Measurements from ENCODE around the gene EIF4G3. TPM values are rescaled to one million over a fixed set of nuclear protein-coding genes. Genes with fewer than 3 reads are reported as not detected.

Gene EIF4G3
- total RNA-seq, 1 experiment from 2014 or later = 72.0 TPM

DNA sequence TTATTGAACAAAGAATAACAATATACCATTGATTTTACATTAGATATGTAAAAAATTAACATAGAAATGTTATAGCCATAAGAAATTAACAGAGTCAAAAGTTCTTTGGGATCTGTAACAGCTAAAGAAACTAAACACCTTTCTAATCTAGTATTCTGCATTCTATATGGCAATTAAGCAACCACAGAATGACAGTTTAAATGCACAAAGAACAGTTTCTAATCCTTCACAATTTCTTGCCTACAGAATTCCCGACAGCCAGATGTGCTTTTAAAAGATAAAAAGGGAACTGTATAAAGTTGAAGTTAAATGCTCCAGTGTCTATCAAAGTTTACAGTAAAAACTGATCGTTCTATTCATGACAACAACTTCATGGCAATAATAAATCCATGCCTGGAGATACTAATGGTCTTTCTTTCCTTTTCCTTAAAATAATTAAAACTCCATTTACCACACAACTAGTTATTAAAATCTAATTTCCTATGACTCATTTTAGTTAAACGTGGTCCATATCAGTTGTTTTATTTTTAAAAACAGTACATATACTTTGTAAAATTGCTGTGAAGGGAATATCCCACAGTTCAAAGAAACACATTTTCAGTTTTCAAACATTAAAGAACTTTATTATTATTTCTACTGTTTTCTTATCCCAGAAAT lies 110.2 kb downstream of the EIF4G3 start:
- Histone ChIP-seq H2BK12ac (ENCODE audit: insufficient read length, low read depth, low read length) (no peak overlapping the region), H3K79me2 (ENCODE audit: insufficient read depth, low read length) (no peaks in the 10 kb centered on the region), H3K14ac (ENCODE audit: insufficient read depth, low read length) (no peak overlapping the region), H3K9me3 (ENCODE audit: control insufficient read depth, low read depth, low read length) (no peaks in the 10 kb centered on the region), H2BK20ac (ENCODE audit: low read depth, low read length, poor library complexity, severe bottlenecking) (no peak overlapping the region), H3K4me2 (ENCODE audit: insufficient read depth, insufficient read length, low read length) (no peak overlapping the region), H3K18ac (ENCODE audit: insufficient read length, low read depth, low read length) (no peak overlapping the region), H2AFZ (ENCODE audit: low read length) (no peak overlapping the region), H3K9ac (ENCODE audit: extremely low read depth, insufficient read length, low read length) (no peak overlapping the region), H3K27me3 (ENCODE audit: insufficient read depth, low read length) (no peaks in the 10 kb centered on the region), H2BK120ac (ENCODE audit: low read depth, low read length, poor library complexity, severe bottlenecking) (no peak overlapping the region), H3T11ph (ENCODE audit: low read length) (no peak overlapping the region), H3K23me2 (ENCODE audit: insufficient read length, low read depth, low read length, poor library complexity, severe bottlenecking) (no peaks in the 10 kb centered on the region), H3K27ac (ENCODE audit: insufficient read length, low read depth, low read length) (no peak overlapping the region), H3K4ac (ENCODE audit: low read depth, low read length) (no peak overlapping the region), H4K5ac (ENCODE audit: insufficient read length, low read depth, low read length) (no peak overlapping the region), H3K56ac (ENCODE audit: insufficient read length, low read depth, low read length) (no peak overlapping the region), H3K79me1 (ENCODE audit: insufficient read depth, low read depth, low read length, poor library complexity, severe bottlenecking) (no peaks in the 10 kb centered on the region), H4K20me1 (ENCODE audit: control insufficient read depth, insufficient read depth, insufficient read length) (no peaks in the 10 kb centered on the region), H3K23ac (ENCODE audit: insufficient read length, low read depth, low read length) (no peak overlapping the region), H3K4me1 (ENCODE audit: insufficient read depth, low read length) (no peaks in the 10 kb centered on the region), H2AK5ac (ENCODE audit: insufficient read length, low read length) (no peak overlapping the region), H4K8ac (replicated peaks; ENCODE audit: insufficient read length, low read depth, low read length) (no peak overlapping the region), H2BK5ac (ENCODE audit: insufficient read length, low read length) (no peak overlapping the region), H2BK15ac (ENCODE audit: low read depth, low read length) (no peak overlapping the region), H4K91ac (ENCODE audit: insufficient read length, low read depth, low read length) (no peak overlapping the region)
- peaks cover 0 to 3% (median 0%) of the 10 kb centered on the region in 3 experiments; a peak in 2 of 7 replicates for H3K36me3 Mint-ChIP-seq (ENCODE audit: insufficient read depth in 1 of 3, low read depth in 3 of 3)
- H3K27me3 Mint-ChIP-seq (ENCODE audit: low read depth) = no peaks in the 10 kb centered on the region
- H3K27ac Mint-ChIP-seq = no peak overlapping the region
- peaks cover 0 to 4% of the 10 kb centered on the region in 2 experiments; a peak in 2 of 4 replicates for H3K4me1 Mint-ChIP-seq
- DNase-seq = no peak
- H3K9me3 Mint-ChIP-seq = no peaks in the 10 kb centered on the region
- TF ChIP-seq, protein P1, sequence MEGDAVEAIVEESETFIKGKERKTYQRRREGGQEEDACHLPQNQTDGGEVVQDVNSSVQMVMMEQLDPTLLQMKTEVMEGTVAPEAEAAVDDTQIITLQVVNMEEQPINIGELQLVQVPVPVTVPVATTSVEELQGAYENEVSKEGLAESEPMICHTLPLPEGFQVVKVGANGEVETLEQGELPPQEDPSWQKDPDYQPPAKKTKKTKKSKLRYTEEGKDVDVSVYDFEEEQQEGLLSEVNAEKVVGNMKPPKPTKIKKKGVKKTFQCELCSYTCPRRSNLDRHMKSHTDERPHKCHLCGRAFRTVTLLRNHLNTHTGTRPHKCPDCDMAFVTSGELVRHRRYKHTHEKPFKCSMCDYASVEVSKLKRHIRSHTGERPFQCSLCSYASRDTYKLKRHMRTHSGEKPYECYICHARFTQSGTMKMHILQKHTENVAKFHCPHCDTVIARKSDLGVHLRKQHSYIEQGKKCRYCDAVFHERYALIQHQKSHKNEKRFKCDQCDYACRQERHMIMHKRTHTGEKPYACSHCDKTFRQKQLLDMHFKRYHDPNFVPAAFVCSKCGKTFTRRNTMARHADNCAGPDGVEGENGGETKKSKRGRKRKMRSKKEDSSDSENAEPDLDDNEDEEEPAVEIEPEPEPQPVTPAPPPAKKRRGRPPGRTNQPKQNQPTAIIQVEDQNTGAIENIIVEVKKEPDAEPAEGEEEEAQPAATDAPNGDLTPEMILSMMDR (conservative IDR thresholded peaks at IDR 0.05) = no peak
- H3K4me3 Mint-ChIP-seq = no peak overlapping the region
- WGBS (ENCODE audit: extremely low coverage, insufficient read length, low lambda C conversion rate) = no CpG with 5 or more reads among the region's 3 CpGs
